ENCODE measurements around the gene PTPRR.

GRCh38 chr12:70652451-70652850 lies 268.1 kb downstream of the PTPRR start:
- TF ChIP-seq CTCF (IDR thresholded peaks at IDR 0.05), result no peak
- TF ChIP-seq POLR2A (IDR thresholded peaks at IDR 0.05), result no peak

All from esophagus squamous epithelium (tissue), 4 donors.